Mucosa of rectum (tissue), 2 donors: ENCODE measurements around the gene ZNF202.
"Not testable (repeated sequence)": the region's sequence is repeated elsewhere in the genome, so short reads cannot be mapped to it uniquely, and the experiment has no call there.

Experiments
- H3K27ac ChIP-seq, 2 donors: one replicate each; pipeline ENCODE4 v1.7.0; 2013; ENCODE audit warnings: inconsistent platforms in 2 of 2, low read depth in 2 of 2, low read length in 2 of 2
- H3K27me3 ChIP-seq, 2 donors: one replicate each; pipeline ENCODE4 v1.7.0; 2013; ENCODE audit warnings: low read length in 2 of 2; ENCODE audit not compliant: control insufficient read depth in 2 of 2, insufficient read depth in 2 of 2
- H3K36me3 ChIP-seq, 2 donors: one replicate each; pipeline ENCODE4 v1.7.0; 2013; ENCODE audit warnings: low read length in 2 of 2; ENCODE audit not compliant: control insufficient read depth in 2 of 2, insufficient read depth in 2 of 2
- H3K4me1 ChIP-seq, 2 donors: one replicate each; pipeline ENCODE4 v1.7.0; 2013; ENCODE audit warnings: low read length in 2 of 2, mild to moderate bottlenecking in 1 of 2; ENCODE audit not compliant: control insufficient read depth in 2 of 2, insufficient read depth in 2 of 2
- H3K4me3 ChIP-seq, 2 donors: one replicate each; pipeline ENCODE4 v1.7.0; 2013; ENCODE audit warnings: low read length in 2 of 2
- H3K9ac ChIP-seq, 2 donors: one replicate each; pipeline ENCODE4 v1.7.0; 2013; ENCODE audit warnings: low read length in 2 of 2, low read depth in 1 of 2, mild to moderate bottlenecking in 1 of 2
- H3K9me3 ChIP-seq, 2 donors: one replicate each; pipeline ENCODE4 v1.7.0; 2013; ENCODE audit warnings: low read length in 2 of 2; ENCODE audit not compliant: control insufficient read depth in 2 of 2
- donor health status: healthy.
- donor health status: Normal muscosa, but diverticular disease.

ZNF202 gene

GRCh38 chr11:123762422-123762821 lies 21.0 kb upstream of the ZNF202 start:
- Histone ChIP-seq H3K9me3 (peaks cover 0 to 4% of the 10 kb centered on the region in 2 donors), H3K36me3 (no peaks in the 10 kb centered on the region), H3K4me3 (no peak overlapping the region), H3K27ac (no peak overlapping the region), H3K9ac (no peak overlapping the region), H3K27me3 (no peaks in the 10 kb centered on the region), H3K4me1 (no peaks in the 10 kb centered on the region)

GRCh38 chr11:123760894-123761293 lies 19.4 kb upstream of the ZNF202 start:
- H3K9ac ChIP-seq: no peak overlapping the region
- no peak overlapping the region for H3K27ac ChIP-seq
- H3K27me3 ChIP-seq: no peaks in the 10 kb centered on the region
- no peaks in the 10 kb centered on the region for H3K36me3 ChIP-seq
- peaks cover 0 to 4% of the 10 kb centered on the region in 2 donors for H3K9me3 ChIP-seq
- H3K4me3 ChIP-seq: no peak overlapping the region
- no peaks in the 10 kb centered on the region for H3K4me1 ChIP-seq

- Histone ChIP-seq H3K4me3 (no peak overlapping the region), H3K4me1 (no peaks in the 10 kb centered on the region), H3K27ac (no peak overlapping the region), H3K9ac (no peak overlapping the region), H3K9me3 (peaks cover 0 to 4% of the 10 kb centered on the region in 2 donors), H3K27me3 (no peaks in the 10 kb centered on the region), H3K36me3 (no peaks in the 10 kb centered on the region)
Observed at GRCh38 chr11:123757976-123758375, 16.5 kb upstream of the ZNF202 start.

- Histone ChIP-seq H3K9ac (no peak overlapping the region), H3K27ac (no peak overlapping the region), H3K4me3 (no peak overlapping the region), H3K9me3 (no peaks in the 10 kb centered on the region), H3K36me3 (no peaks in the 10 kb centered on the region), H3K4me1 (no peaks in the 10 kb centered on the region), H3K27me3 (no peaks in the 10 kb centered on the region)
Observed at GRCh38 chr11:123755813-123756212, 14.4 kb upstream of the ZNF202 start.

- Histone ChIP-seq H3K4me1 (no peaks in the 10 kb centered on the region), H3K9ac (no peak overlapping the region), H3K9me3 (no peaks in the 10 kb centered on the region), H3K36me3 (no peaks in the 10 kb centered on the region), H3K27me3 (no peaks in the 10 kb centered on the region), H3K4me3 (no peak overlapping the region), H3K27ac (no peak overlapping the region)
Observed at GRCh38 chr11:123755344-123755743, 13.9 kb upstream of the ZNF202 start.

- Histone ChIP-seq H3K4me1 (no peaks in the 10 kb centered on the region), H3K27me3 (no peaks in the 10 kb centered on the region), H3K36me3 (no peaks in the 10 kb centered on the region), H3K4me3 (no peak within 1 kb of the TSS), H3K9me3 (no peaks in the 10 kb centered on the region), H3K27ac (no peak within 1 kb of the TSS), H3K9ac (no peak within 1 kb of the TSS)
Observed at GRCh38 chr11:123754101-123754568, 12.7 kb upstream of the ZNF202 start, which contains the start of gene OR6X1. TSS of gene OR6X1 (minus strand) at chr11:123754518. CDS start at chr11:123754518, 0 bp downstream.

GRCh38 chr11:123753110-123753509 lies 11.7 kb upstream of the ZNF202 start:
- Histone ChIP-seq H3K4me3 (no peak overlapping the region), H3K27me3 (no peaks in the 10 kb centered on the region), H3K9me3 (no peaks in the 10 kb centered on the region), H3K27ac (no peak overlapping the region), H3K36me3 (no peaks in the 10 kb centered on the region), H3K9ac (no peak overlapping the region), H3K4me1 (no peaks in the 10 kb centered on the region)

- Histone ChIP-seq H3K36me3 (no peaks in the 10 kb centered on the region), H3K4me1 (no peaks in the 10 kb centered on the region), H3K27ac (no peak overlapping the region), H3K9me3 (no peaks in the 10 kb centered on the region), H3K27me3 (no peaks in the 10 kb centered on the region), H3K4me3 (no peak overlapping the region), H3K9ac (no peak overlapping the region)
Observed at GRCh38 chr11:123751781-123752180, 10.3 kb upstream of the ZNF202 start.

GRCh38 chr11:123748349-123748748 lies 6.9 kb upstream of the ZNF202 start:
- H3K9me3 ChIP-seq, H3K27ac ChIP-seq, H3K9ac ChIP-seq, H3K27me3 ChIP-seq, H3K4me3 ChIP-seq, H3K36me3 ChIP-seq, H3K4me1 ChIP-seq: not testable (repeated sequence)

- H3K9me3 ChIP-seq: no peaks in the 10 kb centered on the region
- peaks cover 0 to 5% of the 10 kb centered on the region in 2 donors for H3K4me1 ChIP-seq
- H3K4me3 ChIP-seq: no peak overlapping the region
- H3K9ac ChIP-seq: no peak overlapping the region
- H3K27me3 ChIP-seq: no peaks in the 10 kb centered on the region
- no peaks in the 10 kb centered on the region for H3K36me3 ChIP-seq
- no peak overlapping the region for H3K27ac ChIP-seq
Observed at GRCh38 chr11:123745764-123746451, 4.4 kb upstream of the ZNF202 start.
